ENCODE measurements around the gene PTK7. TPM values are rescaled to one million over a fixed set of nuclear protein-coding genes. Genes with fewer than 3 reads are reported as not detected.

PTK7 gene
- total and polyA plus RNA-seq, 2 of the 8 experiments (the other 6 are each of a cell fraction or from before 2014, with no cell fraction given) = 110 to 138 TPM

DNA sequence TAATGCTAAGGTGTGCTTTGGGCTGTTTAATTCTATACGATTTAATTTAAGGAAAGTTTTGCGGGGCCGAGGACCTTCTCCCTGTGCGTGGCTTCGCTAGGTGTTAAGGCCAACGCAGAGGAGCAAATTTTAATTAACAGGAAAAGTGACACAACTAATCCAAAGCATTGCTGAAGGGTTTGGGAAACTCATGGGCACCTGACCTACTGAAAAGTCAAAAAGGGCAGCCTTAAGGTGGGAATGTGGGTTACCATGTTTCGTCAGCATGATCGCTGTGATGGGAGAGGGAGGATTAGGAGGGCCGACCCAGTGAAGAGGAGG is 105.5 kb downstream of the PTK7 start:
- H3K9ac ChIP-seq (replicated peaks in 1 of 4; ENCODE audit: extremely low read depth in 1 of 4, low read depth in 3 of 4, low read length in 3 of 4) = peak overlapping the region in 3 of 4 experiments; percentile 64 to 70 (median 65); a peak in 6 of 7 replicates
- peak overlapping the region; percentile 95 for H3K18ac ChIP-seq (ENCODE audit: extremely low read depth, low read length)
- POLR2A ChIA-PET (ENCODE audit: partially characterized antibody) = interaction anchor here (1.0 to 4.0 kb wide), 11 partner anchors 9 to 122 kb away, joined by 3 to 30 read pairs (median 6); partner anchors contain the start of genes DNPH1, KLC4, MRPL2 and PTK7
- peak; percentile 28 for FAIRE-seq
- H3K56ac ChIP-seq (replicated peaks; ENCODE audit: insufficient read length, low read depth, low read length) = no peak overlapping the region
- H3K4me3 ChIP-seq (ENCODE audit: extremely low read depth in 1 of 4, insufficient read depth in 2 of 4, low read depth in 3 of 4, low read length in 4 of 4) = peak overlapping the region; percentile 54 to 86 (median 80)
- H3K79me1 ChIP-seq (ENCODE audit: low read depth, low read length) = no peaks in the 10 kb centered on the region
- H3K23ac ChIP-seq (ENCODE audit: insufficient read length) = no peak overlapping the region
- peaks cover 9 to 20% (median 19%) of the 10 kb centered on the region in 4 experiments; a peak in 7 of 8 replicates for H3K36me3 ChIP-seq (ENCODE audit: control insufficient read depth in 2 of 4, insufficient read depth in 4 of 4, low read length in 3 of 4)
- H3K27ac ChIP-seq (ENCODE audit: low read depth, low read length) = peak overlapping the region; percentile 68
- no peak overlapping the region for H3K4ac ChIP-seq (replicated peaks; ENCODE audit: insufficient read length, low read depth, low read length)
- WGBS, 2 experiments (ENCODE audit: extremely low coverage in 1 of 2, insufficient coverage in 1 of 2, insufficient read length in 1 of 2, insufficient replicate concordance in 2 of 2, low coverage in 1 of 2, low lambda C conversion rate in 2 of 2, missing lambda C conversion rate in 1 of 2) = 24% methylated on average over 9 of the region's 9 CpGs; no CpG with 5 or more reads in 1 of the 2 experiments
- no peak overlapping the region for H2AK5ac ChIP-seq (ENCODE audit: low read depth, low read length)
- H4K20me1 ChIP-seq (replicated peaks in 1 of 2; ENCODE audit: control insufficient read depth in 1 of 2, insufficient read depth in 2 of 2, low read length in 2 of 2) = peaks cover 0 to 5% of the 10 kb centered on the region in 2 experiments
- peak overlapping the region; percentile 81; the same call in 1 of the 2 replicates for H2BK5ac ChIP-seq (ENCODE audit: low read depth, low read length)
- H4K5ac ChIP-seq (ENCODE audit: insufficient read length, low read depth, low read length) = peak overlapping the region; percentile 81
- H2BK120ac ChIP-seq (replicated peaks; ENCODE audit: low read depth, low read length) = no peak overlapping the region
- no peak for DNase-seq (ENCODE audit: low read depth in 1 of 2, low spot score in 2 of 2)
- H3K4me2 ChIP-seq (ENCODE audit: insufficient read depth in 1 of 2, low read depth in 2 of 2, low read length in 2 of 2) = peak overlapping the region; percentile 69 to 90
- peak overlapping the region; percentile 54 for H4K91ac ChIP-seq (replicated peaks; ENCODE audit: insufficient read length, low read length)
- no peak overlapping the region for H2BK12ac ChIP-seq (ENCODE audit: low read depth, low read length)
- H3K79me2 ChIP-seq (ENCODE audit: control insufficient read depth in 1 of 2, insufficient read depth in 2 of 2, low read length in 2 of 2) = no peaks in the 10 kb centered on the region
- peaks cover 0 to 3% (median 1%) of the 10 kb centered on the region in 4 experiments; a peak in 1 of 7 replicates for H3K4me1 ChIP-seq (replicated peaks in 1 of 4; ENCODE audit: control insufficient read depth in 3 of 4, insufficient read depth in 4 of 4, low read length in 3 of 4)
- CTCF ChIA-PET (ENCODE audit: partially characterized antibody) = interaction anchor here (1.2 to 1.5 kb wide), 2 partner anchors 11 to 153 kb away, joined by 3 to 6 read pairs; no protein-coding TSS in a partner anchor
- no peaks in the 10 kb centered on the region for H3K27me3 ChIP-seq (replicated peaks in 1 of 4; ENCODE audit: control insufficient read depth in 3 of 4, extremely low read depth in 1 of 4, insufficient read depth in 3 of 4, low read length in 3 of 4)
- H2AFZ ChIP-seq (ENCODE audit: low read length) = no peak overlapping the region; the same call in 1 of the 2 replicates
- H3K23me2 ChIP-seq (ENCODE audit: low read depth, low read length) = peaks cover 8% of the 10 kb centered on the region
- H2BK20ac ChIP-seq (ENCODE audit: low read length) = no peak overlapping the region
- no peak overlapping the region for H2BK15ac ChIP-seq (ENCODE audit: low read length)
- H3K9me3 ChIP-seq (ENCODE audit: insufficient read depth in 2 of 2, low read depth in 1 of 2, low read length in 1 of 2) = no peaks in the 10 kb centered on the region
- H4K8ac ChIP-seq (ENCODE audit: extremely low read depth, insufficient read depth, low read length) = peak overlapping the region; percentile 90; the same call in 1 of the 2 replicates
- no peak overlapping the region for H3K14ac ChIP-seq (ENCODE audit: insufficient read length)
- TF ChIP-seq EP300 (IDR thresholded peaks at IDR 0.05; ENCODE audit: borderline replicate concordance in 1 of 2, low read depth in 2 of 2, low read length in 2 of 2) (no peak), GTF2F1 (IDR thresholded peaks at IDR 0.05; ENCODE audit: borderline replicate concordance, low read depth, low read length) (no peak), POU5F1 (IDR thresholded peaks at IDR 0.05; ENCODE audit: low read depth, low read length) (no peak), TAF1 (IDR thresholded peaks at IDR 0.05; ENCODE audit: low read depth, low read length) (no peak), RXRA (IDR thresholded peaks at IDR 0.05; ENCODE audit: insufficient read depth, low read depth, low read length) (no peak), CREB1 (IDR thresholded peaks at IDR 0.05) (peak; percentile 36; the same call in 1 of the 2 replicates), YY1 (IDR thresholded peaks at IDR 0.05; ENCODE audit: low read depth, low read length) (no peak), NANOG (IDR thresholded peaks at IDR 0.05; ENCODE audit: insufficient read depth, low read depth, low read length, poor library complexity, severe bottlenecking) (no peak), CHD1 (IDR thresholded peaks at IDR 0.05; ENCODE audit: low read depth, low read length) (no peak), JUND (IDR thresholded peaks at IDR 0.05; ENCODE audit: low read length) (no peak), SAP30 (IDR thresholded peaks at IDR 0.05; ENCODE audit: insufficient read depth, insufficient replicate concordance, low read length) (no peak)
- TF ChIP-seq, protein P1, sequence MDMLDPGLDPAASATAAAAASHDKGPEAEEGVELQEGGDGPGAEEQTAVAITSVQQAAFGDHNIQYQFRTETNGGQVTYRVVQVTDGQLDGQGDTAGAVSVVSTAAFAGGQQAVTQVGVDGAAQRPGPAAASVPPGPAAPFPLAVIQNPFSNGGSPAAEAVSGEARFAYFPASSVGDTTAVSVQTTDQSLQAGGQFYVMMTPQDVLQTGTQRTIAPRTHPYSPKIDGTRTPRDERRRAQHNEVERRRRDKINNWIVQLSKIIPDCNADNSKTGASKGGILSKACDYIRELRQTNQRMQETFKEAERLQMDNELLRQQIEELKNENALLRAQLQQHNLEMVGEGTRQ (IDR thresholded peaks at IDR 0.05; ENCODE audit: low read length) = 0 out of 2 replicates have a peak, but pooled peaks have one; percentile 2
